Measurements from ENCODE around the gene PTEN. TPM values are rescaled to one million over a fixed set of nuclear protein-coding genes. Genes with fewer than 3 reads are reported as not detected.
"Not testable (repeated sequence)": the region's sequence is repeated elsewhere in the genome, so short reads cannot be mapped to it uniquely, and the experiment has no call there.

The PTEN gene
- total RNA-seq, 2 donors from 2014 or later, result 99.3 to 101 TPM

DNA sequence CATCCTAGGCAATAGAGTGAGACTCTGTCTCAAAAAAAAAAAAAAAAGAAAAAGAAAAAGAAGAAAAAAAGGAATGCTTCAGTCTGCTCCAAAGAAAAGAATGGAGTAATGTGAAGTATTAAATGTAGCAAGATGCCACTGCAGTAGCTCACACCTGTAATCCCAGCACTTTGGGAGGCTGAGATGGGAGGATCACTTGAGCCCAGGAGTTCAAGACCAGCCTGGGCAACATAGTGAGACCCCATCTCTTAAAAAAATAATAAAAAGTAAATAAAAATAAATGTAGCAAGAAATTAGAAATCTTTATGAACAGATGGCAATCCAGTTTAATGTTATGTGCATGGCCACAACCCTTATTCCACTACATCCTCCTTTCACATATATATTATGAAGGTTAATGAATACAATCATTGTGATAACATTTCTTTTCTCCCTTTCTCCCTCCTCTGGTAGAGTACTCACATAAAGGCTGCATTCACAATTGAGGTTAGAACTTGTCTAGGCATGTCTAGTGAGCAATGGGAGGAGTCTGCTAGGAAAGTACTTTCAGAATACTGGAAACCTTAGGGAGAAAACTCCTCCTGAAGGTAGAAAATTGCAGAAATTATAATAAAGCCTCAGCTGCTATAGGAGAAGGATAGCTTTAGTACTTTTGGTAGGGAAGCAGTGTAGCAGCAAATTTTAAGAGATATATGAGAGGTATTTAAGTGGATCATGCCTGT lies 20.5 kb upstream of the PTEN start:
- ATAC-seq, result peak; percentile 35
- intact Hi-C loops (cut with DNase I, micrococcal nuclease), result no loop called here

DNA sequence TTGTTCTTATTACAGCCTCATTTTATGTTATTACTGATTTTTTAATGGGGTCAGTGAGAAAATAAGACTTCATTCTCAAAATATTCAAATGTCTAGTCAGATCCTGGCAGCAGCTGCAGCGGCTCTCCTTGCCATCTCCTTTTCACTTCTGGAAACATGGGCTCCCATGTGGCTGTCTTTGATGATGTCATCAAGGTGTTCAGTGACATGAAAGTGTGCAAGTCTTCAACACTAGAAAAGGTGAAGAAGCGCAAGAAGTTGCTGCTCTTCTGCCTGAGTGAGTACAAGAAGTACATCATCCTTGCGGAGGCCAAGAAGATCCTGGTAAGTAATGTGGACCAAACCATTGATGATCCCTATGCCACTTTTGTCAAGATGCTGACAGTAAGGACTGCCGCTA lies 19.7 kb upstream of the PTEN start:
- no peak for ATAC-seq
- no peak for DNase-seq
- intact Hi-C loops (cut with DNase I, micrococcal nuclease), result no loop called here

More for the DNA sequence above, 20.5 kb upstream of the PTEN start:
- no peak for DNase-seq

- intact Hi-C loops (cut with DNase I, micrococcal nuclease), result no loop called here
- DNase-seq, result no peak
- ATAC-seq, result peak; percentile 21
Measured at GRCh38 chr10:87844837-87845623, 18.4 kb upstream of the PTEN start.

DNA sequence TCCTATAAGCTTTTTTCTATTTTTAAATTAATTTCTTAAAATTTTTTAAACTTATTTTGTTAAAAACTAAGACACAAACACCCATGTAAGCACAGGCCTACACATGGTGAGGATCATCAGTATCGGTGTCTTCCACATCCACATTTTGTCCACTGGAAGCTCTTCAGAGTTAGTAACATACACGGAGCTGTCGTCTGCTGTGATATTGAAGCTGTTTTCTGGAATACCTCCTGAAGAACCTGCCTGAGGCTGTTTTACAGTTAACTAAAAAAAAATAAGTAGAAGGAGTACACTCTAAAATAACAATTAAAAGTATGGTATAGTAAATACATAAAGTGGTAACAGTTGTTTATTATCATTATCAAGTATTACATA lies 17.8 kb upstream of the PTEN start:
- intact Hi-C loops (cut with DNase I, micrococcal nuclease), result no loop called here
- no peak for ATAC-seq
- no peak for DNase-seq

- ATAC-seq (no peak), DNase-seq (no peak)
- intact Hi-C loops (cut with DNase I, micrococcal nuclease), result no loop called here
Measured at GRCh38 chr10:87846023-87846422, 17.4 kb upstream of the PTEN start.

- ATAC-seq; intact Hi-C loops (cut with DNase I, micrococcal nuclease); DNase-seq: not testable (repeated sequence)
Measured at GRCh38 chr10:87846711-87847110, 16.7 kb upstream of the PTEN start.

GRCh38 chr10:87847550-87847949 lies 15.9 kb upstream of the PTEN start:
- intact Hi-C loops (cut with DNase I, micrococcal nuclease), result no loop called here
- DNase-seq (no peak), ATAC-seq (no peak)

GRCh38 chr10:87849001-87849400 lies 14.4 kb upstream of the PTEN start:
- intact Hi-C loops (cut with DNase I, micrococcal nuclease), result no loop called here
- DNase-seq, result no peak

GRCh38 chr10:87850742-87851205 lies 12.7 kb upstream of the PTEN start:
- intact Hi-C loops (cut with DNase I, micrococcal nuclease), result loop anchor here in 1 of 2 donors (5.0 to 10.0 kb wide), 2 partner anchors 537 to 704 kb away; no protein-coding TSS in a partner anchor
- DNase-seq (peak; percentile 42 to 58), ATAC-seq (peak; percentile 97)

More at GRCh38 chr10:87849001-87849400, 14.4 kb upstream of the PTEN start:
- no peak for ATAC-seq

- no peak for ATAC-seq
- intact Hi-C loops (cut with DNase I, micrococcal nuclease), result loop anchor here in 1 of 2 donors (5.0 to 10.0 kb wide), 2 partner anchors 535 to 703 kb away; no protein-coding TSS in a partner anchor
Measured at GRCh38 chr10:87852089-87852488, 11.3 kb upstream of the PTEN start.

DNA sequence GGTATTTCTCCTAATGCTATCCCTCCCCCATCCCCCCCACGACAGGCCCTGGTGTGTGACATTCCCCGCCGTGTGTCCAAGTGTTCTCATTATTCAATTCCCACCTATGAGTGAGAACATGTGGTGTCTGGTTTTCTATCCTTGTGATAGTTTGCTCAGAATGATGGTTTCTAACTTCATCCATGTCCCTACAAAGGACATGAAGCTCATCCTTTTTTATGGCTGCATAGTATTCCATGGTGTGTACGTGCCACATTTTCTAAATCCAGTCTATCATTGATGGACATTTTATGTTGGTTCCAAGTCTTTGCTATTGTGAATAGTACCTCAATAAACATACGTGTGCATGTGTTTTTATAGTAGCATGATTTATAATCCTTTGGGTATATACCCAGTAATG lies 8.2 kb upstream of the PTEN start:
- intact Hi-C loops (cut with DNase I, micrococcal nuclease), result loop anchor here in 1 of 2 donors (10.0 kb wide), 1 partner anchor 700 kb away; no protein-coding TSS in a partner anchor
- not testable (repeated sequence) for ATAC-seq

More at GRCh38 chr10:87852089-87852488, 11.3 kb upstream of the PTEN start:
- DNase-seq, result no peak

GRCh38 chr10:87855665-87856064 lies 7.8 kb upstream of the PTEN start:
- ATAC-seq, DNase-seq: not testable (repeated sequence)
- intact Hi-C loops (cut with DNase I, micrococcal nuclease), result loop anchor here in 1 of 2 donors (10.0 kb wide), 1 partner anchor 699 kb away; no protein-coding TSS in a partner anchor

More for the DNA sequence above, 8.2 kb upstream of the PTEN start:
- not testable (repeated sequence) for DNase-seq

GRCh38 chr10:87860156-87860795 lies 3.1 kb upstream of the PTEN start:
- intact Hi-C loops (cut with DNase I, micrococcal nuclease), result loop anchor here in 1 of 2 donors (5.0 kb wide), 1 partner anchor 43 kb away; the partner anchor contains the start of gene ATAD1

GRCh38 chr10:87860816-87861403 lies 2.5 kb upstream of the PTEN start:
- intact Hi-C loops (cut with DNase I, micrococcal nuclease), result loop anchor here in 1 of 2 donors (5.0 kb wide), 1 partner anchor 44 kb away; the partner anchor contains the start of gene ATAD1
- DNase-seq (no peak), ATAC-seq (no peak)

More at GRCh38 chr10:87860156-87860795, 3.1 kb upstream of the PTEN start:
- DNase-seq, result no peak
- ATAC-seq, result no peak

GRCh38 chr10:87861566-87861952 lies 1.9 kb upstream of the PTEN start:
- intact Hi-C loops (cut with DNase I, micrococcal nuclease), result loop anchor here in 1 of 2 donors (5.0 kb wide), 1 partner anchor 44 kb away; the partner anchor contains the start of gene ATAD1
- ATAC-seq (peak; percentile 33), DNase-seq (peak; percentile 76 to 85)

DNA sequence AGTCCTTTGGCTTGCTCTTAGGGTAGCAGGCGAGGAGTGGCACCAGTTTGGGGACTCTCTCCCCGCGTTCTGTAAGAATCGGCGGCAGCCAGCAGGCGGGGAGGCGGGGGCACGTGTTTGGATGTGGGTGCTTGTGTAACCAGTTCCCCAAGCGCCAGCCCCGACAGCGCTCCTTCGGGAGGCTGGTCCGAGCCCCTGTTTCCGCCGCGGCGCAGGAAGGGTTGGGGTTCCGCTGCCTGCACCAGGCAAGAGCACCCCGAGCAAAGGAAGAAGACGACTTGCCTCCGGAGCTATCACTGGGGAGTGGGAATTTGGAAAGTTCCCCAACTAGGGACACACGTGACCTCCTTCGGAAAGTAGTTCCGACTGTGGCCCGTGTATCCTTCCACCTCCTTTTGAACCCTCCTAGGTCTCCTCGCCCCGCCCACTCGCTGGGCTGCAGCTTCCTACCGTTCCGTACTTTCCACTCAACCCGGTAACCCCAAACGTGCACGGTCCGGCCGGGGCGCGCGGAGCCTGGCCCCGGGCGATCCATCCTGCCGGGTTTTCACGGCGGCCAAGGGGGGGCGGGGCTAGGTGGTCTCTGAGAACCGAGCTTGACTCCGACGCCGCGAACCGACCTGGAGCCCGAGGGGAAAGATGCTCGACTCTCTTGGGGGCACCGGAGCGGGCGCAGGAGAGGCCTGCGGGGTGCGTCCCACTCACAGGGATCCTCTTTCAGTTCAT lies 1.3 kb upstream of the PTEN start:
- peak; percentile 76 for ATAC-seq
- intact Hi-C loops (cut with DNase I, micrococcal nuclease), result loop anchor here in 1 of 2 donors (5.0 kb wide), 1 partner anchor 45 kb away; the partner anchor contains the start of gene ATAD1
- DNase-seq, result peak; percentile 98 to 99

GRCh38 chr10:87862679-87863052 lies 759 bp upstream of the PTEN start:
- DNase-seq (no peak), ATAC-seq (peak; percentile 18)
- intact Hi-C loops (cut with DNase I, micrococcal nuclease), result loop anchor here in 1 of 2 donors (5.0 kb wide), 1 partner anchor 45 kb away; the partner anchor contains the start of gene ATAD1
